Cortex of kidney (tissue), 1 donor: ENCODE results near the gene UMPS.

Experiments
- DNase-seq: peaks from one replicate; lab custom pipeline; 2025; lab: John Stamatoyannopoulos, UW

Gene UMPS

DNA sequence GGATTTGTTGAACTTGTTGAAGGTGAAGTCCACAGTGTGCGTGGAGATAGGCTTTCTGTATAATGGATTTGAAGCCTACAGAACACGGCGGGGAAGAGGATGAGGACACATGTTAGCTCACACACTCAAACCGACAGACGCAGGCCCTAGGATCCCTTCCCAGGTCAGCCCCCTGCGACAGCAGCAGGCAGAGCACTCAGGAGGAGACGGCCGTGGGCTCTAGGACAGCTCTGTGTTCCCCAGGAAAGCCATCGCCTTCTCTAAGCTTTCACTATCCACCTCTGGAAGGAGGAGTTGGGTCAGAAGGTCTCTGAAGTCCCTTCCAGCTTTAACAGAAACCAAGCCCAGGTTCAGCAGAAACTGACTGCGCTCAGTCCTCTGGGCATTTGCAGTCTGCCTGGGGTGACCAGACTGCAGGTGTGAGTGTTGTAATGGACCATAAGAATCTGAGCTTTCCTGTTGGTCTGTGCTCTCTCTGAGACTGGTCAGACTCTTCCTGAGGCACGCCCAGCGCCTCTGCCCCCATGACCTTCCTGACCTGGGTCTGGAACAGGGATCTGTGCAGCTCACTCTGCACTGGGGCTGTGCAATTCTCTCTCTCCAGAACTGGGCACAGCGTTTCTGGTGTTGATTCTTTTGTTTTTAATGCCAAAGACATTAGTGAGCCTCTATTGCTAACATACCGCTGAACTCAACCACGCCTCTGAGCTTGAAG is 33.5 kb downstream of the UMPS start:
- no peak for DNase-seq

DNA sequence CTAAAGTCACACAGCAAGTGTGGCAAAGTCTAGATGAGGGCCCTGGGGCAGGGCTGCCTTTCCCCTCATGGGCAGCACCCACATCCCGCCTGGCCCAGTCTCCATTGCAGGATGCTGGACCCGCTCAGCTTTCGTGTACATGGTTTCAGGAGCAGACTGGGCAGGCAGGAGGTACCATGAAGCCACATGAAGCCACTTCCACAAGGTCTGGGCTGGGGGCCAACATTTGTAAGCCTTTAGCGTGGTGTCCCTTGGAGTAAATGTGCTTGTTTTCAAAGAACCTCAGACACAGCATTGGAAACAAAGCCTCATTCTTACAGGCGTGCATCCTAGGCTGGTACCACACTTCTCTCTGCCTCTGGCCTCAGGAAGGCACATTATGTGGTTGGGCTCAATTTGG is 34.5 kb downstream of the UMPS start:
- no peak for DNase-seq

DNA sequence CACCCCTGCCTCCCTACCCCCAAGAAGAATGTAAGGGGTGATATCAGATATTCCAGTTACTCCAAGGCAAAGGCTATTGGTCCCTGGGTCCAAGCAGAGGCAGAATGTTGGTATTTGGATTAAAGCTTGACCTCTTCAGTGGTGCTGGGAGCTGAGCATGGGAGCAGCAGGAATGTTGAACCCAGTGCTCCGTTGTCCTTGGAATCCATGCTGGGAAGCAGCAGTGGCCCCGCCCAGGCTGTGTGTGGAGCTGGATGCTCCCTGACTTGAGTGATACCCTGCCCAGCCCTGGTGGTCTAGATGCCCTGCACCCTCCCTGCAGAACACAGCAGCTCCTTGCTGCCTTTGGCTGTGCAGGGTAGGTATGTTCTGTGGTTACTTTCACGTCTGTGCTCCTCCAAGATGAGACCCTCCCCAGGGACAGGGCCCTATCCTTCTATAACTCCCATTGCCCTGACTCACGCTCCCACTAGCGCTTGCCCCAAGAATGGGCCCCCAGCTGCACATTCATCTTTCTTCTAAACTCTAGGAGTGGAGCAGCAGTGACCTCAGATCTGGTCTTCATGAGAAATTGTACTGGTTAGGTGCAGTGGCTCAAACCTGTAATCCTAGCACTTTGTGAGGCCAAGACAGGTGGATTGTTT is 35.1 kb downstream of the UMPS start:
- DNase-seq = no peak

DNA sequence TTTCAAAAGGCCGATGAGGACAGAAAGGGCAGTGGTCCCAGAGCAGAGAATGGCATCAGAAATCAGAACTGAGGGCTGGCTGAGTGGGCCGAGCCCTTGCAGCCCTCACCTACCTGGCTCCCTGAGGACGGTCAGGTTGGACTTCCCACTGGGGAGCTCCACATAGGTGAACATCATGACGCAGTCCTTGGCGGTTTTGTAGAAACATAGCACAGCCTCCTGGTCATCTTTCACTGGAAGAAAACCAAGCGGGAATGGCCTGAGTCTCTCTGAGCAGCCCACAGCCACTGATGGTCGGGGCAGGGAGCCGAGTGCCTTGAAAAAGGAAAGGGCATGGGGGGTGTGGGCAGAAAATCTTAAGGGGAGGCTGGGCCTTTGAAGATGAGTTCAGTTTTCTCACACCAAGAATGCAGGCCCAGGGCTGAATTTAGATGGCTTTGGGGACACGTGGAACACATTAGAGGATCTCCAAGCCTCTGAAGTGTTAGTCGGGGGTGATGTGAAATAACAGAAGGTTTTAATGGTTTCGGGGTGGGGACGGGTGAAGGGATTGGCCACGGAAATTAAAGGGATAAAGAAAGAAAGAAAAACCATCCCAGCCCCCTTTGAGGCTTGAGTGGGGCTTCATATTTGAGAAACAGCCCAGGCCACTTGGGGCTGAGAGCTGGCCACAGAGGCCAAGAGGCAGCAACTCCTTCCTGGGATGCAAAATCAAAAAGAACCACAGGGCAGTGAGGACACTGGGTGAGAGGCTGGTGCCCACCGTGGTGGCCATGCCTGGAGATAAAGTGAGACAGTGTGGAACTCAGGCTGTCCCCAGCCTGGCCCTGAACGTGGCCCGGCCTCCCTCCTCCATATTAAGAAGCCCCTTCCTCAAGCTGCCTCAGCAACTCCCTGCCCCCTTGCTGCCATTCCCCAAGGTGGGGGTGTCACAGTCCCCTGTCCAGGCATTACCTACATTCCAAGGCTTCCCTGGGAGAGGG is 36.2 kb downstream of the UMPS start:
- DNase-seq = no peak

DNA sequence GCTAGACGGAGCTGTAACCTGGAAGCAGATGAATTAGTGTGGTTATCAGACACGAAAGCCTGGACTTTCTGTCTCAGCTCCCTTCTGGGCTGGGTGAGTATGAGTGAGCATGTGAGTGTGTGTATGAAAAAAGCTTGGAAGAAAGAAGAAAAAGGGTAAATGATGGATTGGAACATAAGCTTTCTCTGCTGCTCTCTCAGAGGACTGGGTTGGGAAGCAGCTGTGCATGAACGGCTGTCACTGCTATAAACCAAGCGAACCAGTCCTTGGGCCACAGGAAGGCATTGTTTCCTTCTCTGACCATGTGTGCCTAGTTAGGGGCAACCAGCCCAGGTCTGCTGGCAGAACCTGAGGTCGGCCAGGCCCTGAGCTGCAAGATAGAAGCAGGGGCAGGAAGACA is 37.0 kb downstream of the UMPS start:
- DNase-seq = no peak

DNA sequence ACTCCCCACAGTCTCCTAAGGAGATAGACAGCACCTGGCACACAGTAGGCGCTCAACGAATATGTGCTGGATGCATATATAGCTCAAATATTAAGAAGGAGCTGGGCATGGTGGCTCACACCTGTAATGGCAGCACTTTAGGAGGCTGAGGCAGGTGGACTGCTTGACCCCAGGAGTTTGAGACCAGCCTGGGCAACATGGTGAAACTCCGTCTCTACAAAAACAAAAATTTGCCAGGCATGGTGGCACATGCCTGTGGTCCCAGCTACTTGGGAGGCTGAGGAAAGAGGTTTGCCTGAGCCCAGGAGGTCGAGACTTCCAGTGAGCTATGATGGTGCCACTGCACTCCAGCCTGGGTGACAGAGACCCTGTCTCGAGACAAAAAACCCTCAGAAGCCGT is 37.4 kb downstream of the UMPS start:
- no peak for DNase-seq

DNA sequence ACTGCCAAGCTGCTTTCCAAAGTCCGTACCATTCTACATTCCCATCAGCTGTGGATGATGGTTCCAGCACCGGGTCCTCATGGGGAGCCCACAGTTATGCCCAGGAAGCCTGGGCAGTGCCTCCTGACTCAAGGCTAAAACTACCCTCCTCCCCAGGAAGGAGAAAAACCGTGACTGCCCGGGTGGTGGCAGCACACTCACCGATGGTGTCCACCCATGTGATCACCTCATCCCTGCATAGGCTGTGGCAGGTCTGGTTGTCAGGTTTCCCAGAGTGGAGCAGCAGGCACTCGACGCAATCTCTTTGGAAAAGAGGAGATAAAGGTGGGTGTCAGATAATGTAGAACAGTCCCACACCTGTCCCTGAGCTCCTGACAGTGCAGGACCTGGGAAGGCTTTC is 38.6 kb downstream of the UMPS start:
- no peak for DNase-seq

DNA sequence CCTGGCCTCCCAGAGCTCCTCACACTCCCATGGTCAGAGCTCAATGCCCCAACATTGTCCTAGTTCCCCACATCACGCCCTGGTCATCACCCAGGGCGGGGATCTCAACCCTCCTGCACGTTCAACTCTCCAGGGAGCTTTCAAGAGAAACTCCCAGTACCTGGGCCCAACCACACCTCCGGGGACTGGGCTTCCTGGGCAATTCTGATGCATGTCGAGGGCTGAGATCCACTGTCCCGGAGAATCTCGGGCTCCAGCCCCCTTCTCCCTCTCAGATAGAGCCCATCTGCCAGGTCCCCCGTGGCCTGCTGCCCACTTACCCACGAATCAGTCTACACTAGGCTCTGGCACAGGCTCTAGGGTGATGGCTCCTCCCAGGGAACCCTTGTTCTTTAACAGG is 39.2 kb downstream of the UMPS start:
- no peak for DNase-seq

DNA sequence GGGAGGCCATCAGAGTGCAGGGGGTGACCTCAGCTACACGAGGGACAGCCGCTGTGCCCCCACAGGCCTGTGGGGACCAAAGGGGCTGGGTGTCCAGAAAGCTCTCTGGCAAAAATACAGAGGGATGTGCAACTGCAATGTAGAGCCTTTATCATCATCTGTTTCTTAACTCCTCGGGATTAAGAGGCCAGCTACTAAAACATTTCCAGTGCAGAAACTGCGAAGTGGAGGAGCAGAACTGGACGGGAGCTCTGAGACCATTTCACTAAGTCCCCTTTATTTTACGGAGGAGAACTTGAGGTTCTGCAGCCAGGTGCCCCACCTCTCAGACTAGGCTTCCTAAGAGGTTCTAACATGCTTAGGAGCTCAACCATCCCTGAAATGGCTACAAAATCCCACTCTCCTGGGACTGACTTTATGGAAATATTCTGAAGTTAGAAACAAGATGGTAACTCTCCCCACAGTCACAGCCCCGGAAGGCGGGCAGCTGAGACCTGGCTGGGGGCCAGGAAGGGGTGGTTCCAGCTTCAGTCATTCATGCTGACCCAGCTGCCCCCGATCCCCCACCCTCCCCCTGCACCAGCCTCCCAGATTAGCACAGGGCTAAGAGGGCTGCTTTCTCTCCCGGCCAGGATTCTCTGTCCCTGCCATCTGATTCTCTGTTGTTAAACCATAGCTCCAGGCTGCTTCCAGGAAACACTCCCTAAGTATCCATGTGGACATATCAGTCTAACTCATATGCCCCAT is 40.3 kb downstream of the UMPS start:
- no peak for DNase-seq

DNA sequence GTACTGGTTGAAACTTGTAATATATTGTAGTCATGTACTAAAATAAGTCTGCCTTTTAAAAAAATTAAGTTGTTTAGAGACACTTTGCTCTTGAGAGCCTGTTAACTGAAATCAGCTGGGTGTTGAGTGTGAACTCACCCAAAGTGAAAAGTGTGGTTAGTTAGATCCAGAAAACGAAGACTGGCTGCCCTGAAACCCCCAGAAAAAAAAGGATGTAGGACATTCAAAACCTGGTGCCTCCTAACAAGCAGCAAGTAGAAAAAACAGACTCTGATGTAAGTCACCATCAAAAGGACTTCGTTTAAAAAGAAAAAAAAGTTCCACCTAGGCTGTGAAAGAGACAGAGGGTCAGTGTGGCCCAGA is 40.8 kb downstream of the UMPS start:
- DNase-seq = no peak

DNA sequence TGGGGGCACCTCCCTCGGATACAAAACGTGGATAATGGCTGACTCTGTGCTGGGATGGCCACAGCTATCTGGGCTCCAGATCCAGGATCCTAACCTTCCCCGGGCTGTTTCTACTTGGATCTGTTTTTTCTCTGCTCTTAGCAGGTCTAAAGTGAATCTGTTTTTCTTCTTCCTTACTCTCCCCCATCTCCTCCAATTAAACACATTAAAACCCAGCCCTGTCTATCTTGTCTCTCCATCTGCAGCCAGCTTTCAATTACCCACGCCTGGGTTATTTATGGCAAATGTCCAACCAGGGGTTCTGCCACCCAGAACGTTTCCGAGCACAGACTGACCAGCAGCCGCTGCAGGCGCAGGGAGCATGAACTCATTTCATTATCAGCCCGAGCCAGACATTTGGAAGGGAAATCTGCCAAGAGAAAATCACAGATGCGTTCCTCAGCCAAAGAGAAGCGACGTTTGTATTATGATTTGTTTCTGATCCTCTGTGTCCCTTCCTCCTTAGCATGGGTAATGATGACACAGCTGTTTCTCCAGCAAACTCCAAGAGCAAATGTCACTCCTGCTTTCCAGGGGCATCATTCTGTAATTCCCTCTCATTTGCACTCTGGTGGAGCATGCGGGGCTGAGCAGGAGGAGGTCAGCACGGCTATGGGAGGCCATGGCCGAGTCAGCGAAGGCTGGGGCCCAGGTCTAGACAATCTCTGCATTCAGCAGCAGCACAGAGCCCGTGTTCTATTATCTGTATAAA is 42.0 kb downstream of the UMPS start:
- no peak for DNase-seq

DNA sequence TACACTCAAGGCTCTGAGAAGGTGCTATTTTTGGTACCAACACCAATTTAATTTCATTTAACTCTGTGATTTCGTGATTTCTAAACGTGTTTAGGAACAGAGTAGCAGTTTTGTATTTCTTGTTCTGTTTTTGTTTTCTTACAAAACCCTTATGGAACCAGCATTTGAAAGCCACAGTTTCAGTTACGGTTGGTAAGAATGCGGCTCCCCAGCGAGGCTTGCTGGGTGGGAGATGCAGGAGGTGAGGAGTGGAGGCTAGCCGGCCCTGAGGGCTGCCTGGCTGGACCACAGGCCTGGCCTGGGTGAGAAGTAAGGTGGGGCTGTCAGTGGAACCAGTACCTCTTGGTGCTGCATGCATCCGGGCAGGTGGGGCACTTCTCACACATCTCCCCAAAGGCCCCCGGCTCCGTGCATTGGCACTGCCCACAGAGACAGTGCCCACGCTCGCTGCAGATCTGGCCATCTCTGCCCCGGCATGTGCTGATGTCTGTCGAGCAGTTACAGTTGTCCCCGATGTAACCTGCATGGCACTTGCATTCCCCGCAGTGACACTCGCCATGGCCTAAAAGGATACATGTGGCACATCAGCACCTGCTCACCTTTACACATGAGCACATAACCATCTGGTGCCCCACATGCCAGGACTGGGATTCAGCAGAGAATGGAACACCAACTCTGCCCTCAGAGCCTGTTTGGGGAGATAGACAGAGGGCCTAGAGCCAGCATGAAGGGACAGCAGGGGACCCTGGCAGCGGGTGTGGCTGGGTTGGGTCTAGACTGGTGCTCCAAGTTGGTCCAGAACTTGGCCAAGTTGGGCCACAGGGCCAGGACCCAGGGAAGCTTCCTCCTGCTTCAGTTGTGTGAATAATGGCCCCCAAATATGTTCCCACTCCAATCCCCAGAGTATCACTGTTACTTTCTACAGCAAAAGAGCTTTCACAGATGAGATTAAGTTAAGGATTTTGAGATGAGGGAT is 43.4 kb downstream of the UMPS start:
- no peak for DNase-seq

DNA sequence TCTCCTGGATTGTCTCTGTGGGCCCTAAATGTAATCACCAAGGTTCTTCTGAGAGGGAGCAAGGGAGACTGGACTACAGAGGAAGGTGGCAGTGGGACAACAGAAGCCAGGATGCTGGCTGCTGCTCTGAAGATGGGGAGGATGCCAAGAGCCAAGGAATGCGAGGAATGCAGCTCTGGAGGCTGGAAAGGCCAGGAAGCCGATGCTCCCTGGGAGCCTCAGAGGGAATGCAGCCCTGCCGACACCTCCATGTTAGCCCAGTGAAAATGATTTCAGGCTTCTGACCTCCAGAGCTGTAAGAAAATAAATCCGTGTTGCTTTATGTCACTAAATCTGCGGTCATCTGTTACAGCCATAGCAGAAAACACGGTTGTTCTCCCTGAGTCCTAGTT is 44.1 kb downstream of the UMPS start:
- no peak for DNase-seq

DNA sequence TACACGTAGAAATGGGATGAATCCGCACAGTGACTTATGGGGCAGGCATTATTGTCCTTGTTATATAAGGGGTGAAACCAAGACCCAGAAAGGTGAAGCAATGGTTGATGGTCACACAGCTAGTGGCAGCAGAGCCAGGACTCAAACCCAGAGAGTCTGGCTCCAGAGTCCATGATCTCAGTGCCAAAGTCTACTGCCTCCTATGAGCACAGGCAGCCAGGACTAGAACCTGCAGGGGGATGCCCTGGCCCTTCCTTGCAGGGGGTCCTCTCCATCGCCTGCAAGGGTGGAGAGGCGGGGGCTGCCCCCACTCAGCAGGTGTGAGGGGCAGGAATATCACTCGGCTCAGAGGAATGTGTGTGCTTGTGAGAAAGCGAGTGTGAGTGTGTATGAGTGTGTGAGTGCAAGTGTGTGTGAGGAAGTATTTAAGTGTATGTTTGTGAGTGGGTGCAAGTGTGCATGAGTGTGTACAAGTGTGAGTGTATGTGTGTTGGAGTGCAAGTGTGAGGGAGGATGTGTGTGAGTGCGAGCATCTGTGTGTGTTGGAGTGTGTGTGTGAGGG is 44.7 kb downstream of the UMPS start:
- DNase-seq = no peak

DNA sequence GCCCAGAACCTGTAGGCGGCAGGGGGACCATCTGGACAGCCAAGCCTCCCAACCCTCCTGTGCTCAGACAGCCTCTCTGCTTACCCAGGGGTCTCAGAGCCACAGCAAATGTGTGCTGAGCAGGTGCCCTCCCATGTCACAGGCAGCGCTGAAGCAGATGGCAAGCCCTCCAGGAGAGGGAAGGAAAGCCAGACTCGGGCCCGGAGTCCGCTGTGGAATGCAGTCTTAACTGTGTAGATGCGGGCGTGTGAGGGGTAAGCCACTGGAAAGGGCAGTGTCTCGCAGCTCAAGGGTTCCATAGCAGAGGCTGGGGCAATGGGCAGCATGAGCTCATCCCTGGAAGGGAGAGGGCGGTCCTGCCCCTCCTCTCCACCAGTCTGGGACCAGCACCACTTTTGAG is 45.6 kb downstream of the UMPS start:
- DNase-seq = no peak

DNA sequence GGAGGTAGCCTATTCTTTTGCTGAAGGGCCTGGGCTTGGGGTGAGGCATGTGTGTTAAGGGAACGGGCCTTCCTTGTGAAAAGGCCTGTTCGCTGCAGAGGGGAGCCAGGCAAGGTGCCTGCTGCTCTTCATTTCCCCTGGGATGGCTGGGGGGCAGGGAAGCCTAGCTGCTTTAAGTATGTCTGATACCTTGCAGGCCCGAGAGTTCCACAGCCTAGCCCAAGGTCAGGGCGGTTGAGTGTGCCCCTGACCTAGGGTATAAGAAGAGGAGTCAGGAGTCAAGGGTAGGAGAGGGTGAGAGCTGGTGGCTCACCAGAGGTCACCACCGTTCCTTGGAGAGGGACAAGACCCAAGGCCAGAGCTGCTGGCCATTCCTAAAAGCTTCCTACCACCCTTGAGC is 46.6 kb downstream of the UMPS start:
- DNase-seq = no peak

DNA sequence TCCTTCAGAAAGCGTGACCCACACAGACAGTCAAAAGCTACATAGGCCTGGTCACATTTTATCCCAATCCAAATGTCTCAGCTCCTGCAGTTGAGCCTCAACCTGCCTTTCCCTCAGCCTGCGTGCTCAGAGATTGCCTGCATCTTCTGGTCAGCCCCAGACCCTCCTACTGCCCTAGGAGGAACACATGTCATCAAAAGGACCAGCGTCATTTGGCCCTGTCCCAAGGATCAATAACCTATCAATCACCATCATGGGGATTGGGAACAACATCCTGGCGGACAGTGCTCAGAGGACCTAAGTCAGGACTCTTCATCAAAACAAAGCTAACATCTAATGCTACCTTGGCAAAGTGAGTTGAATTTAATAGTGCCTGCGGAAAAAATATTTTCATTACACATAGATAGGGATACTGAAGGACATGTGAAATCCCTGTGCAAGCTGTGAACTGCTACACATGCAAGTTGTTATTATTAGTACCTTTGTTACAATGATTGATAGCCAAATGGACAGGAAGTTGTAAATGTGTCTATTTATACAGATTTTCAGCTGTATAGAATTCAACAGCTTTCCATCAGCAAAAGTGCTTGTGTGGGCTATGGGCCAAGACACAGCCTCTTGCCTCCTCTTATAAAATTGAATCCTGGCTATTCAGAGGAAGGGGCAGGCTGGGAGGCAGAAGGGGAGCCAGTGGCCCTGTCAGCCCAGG is 47.7 kb downstream of the UMPS start:
- no peak for DNase-seq

DNA sequence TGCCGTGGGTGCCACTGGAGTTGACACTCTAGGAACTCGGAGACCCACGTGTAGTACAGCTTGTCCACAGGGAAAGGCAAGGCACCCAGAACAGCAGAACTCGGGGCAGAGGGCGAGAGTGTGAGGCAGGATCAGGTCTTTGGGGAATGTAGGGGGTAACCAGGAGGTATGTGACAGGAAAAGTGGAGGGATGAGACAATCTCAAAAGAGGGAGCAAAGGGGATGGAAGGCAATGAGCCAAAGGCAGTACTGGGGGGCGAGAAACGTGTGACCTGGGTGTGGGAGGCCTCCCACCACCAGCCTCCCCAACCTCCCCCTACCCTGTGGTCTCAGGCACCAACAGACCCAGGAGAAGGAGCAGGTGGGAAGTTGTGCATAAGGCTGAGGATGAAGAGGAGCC is 48.9 kb downstream of the UMPS start:
- no peak for DNase-seq

DNA sequence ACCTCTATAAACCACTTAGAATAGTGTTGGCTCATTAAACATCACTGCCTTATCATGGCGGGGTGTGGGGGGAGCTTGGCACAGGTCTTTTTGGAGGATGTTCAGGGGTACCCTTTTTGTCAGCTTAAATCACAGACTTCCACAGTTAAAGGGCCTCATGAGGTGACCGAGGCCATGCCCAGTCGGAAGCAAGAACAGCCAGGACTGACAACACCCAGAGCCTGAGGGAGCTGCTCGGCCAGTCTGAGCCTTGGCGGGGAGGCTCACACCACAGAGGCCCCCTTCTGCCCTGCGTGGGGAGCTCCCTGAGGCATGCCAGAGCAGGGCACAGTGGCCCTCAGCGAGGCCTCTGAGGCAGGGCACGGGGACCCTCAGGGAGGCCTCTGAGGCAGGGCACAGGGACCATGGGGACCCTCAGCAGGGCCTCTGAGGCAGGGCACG is 49.5 kb downstream of the UMPS start:
- DNase-seq = no peak
